ENCODE data around the gene ZMIZ1.
"Not testable (repeated sequence)": the region's sequence is repeated elsewhere in the genome, so short reads cannot be mapped to it uniquely, and the experiment has no call there.

ZMIZ1 gene

DNA sequence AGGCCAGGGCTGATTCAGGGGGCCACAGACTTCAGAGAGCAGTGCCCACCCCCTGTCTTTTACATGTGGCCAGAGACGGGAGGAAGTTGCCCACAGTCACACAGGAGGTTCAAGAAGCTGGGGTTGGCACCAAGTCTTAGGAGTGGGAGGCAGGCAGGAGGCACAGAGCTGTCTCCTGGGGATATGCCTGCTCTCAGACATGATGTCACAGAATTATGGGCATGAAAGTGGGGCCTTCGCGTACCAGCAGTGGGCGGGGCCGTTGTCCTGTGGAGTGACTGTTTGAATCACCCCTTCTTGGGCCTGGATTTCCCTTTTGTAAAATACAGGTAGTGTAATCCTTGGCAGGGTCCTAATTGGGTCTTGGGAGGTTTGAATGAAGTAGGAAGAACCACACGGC, 197.3 kb downstream of the ZMIZ1 start:
- no peak for DNase-seq (ENCODE audit: low read depth in 2 of 2)

GRCh38 chr10:79266543-79267312, 198.0 kb downstream of the ZMIZ1 start:
- no peak for DNase-seq (ENCODE audit: low read depth in 2 of 2)

- no peak for DNase-seq (ENCODE audit: low read depth in 2 of 2)
These were observed 198.7 kb downstream of the ZMIZ1 start for GRCh38 chr10:79267499-79267898.

GRCh38 chr10:79268161-79268601, 199.4 kb downstream of the ZMIZ1 start:
- no peak for DNase-seq (ENCODE audit: low read depth in 2 of 2)

DNA sequence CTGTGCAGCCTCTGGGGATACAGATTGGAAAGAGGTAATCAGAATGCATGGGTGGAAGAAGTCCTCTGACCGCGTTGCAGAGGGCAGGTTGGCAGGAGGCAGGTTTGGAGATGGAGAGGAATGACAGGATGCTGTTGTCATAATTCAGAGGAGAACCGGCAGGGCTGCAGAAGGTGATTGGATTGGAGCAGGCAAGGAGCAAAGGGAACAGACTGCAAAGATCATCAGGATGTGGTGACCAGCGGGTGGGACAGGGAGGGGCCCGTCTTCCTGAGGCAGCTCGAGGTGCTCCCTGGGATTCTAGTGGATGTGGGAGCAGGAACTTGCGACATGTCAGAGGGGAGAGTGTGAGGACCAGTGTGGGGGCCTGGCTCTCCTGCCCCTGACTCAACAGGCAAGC, 200.0 kb downstream of the ZMIZ1 start:
- DNase-seq (ENCODE audit: low read depth in 2 of 2): no peak

DNA sequence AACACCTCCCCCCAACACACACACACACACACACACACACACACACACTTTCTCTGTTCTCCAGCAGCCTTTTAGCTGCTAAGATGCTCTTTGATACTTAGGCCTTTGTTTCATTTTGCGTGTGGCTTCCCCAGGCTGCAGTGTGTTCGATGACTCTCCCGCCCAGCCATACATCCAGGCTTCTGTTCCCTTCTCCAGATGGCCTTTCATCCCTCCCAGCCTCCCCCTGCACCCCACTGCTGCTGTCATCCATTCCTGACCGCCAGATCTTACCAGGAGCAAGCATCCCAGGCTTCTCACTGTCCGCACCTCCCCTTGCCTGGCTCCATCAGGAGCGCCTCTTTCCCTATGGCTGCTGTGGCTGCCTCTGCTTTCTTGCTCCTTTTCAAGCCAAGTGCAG, 200.7 kb downstream of the ZMIZ1 start:
- DNase-seq (ENCODE audit: low read depth in 2 of 2): no peak

GRCh38 chr10:79269969-79270368, 201.2 kb downstream of the ZMIZ1 start:
- DNase-seq (ENCODE audit: low read depth in 2 of 2): no peak

DNA sequence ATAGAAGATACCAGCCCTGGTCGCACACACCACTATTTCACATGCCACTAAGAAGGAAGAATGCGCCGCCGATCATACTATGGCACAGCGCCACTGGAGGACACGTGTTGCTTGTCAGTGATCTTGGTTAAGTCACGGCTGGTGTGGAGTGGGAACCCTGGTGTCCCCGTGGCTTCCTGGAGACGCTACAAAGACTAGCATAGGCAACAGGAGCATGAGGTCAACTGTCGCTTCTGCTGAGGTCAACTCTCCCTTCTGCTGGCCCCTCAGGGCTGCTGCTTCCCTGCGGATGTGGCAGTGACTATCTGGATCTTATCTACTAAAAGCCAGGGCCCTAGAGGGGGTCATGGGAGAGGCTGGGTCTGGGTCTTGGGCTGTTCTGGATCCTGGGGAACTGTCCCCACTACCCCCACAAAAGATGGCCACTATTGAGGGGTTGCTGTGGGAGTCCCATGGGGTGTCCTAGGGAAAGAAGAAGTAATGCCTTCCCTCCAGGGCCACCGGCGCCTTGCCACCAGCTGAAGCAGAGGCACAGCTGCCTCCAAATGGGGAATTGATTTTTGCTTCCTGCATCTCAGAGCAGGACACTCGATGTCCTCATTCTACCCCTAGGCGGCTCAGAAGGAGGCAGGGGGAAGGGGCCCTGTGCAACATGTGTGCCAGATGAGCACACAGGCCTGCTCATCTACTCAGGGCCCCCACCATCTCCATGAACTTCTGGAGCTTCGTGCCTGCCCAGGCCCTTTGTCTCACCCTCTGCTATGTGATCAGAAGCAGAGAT, 201.9 kb downstream of the ZMIZ1 start:
- DNase-seq (ENCODE audit: low read depth in 2 of 2): no peak

GRCh38 chr10:79272353-79272752, 203.6 kb downstream of the ZMIZ1 start:
- no peak for DNase-seq (ENCODE audit: low read depth in 2 of 2)

- DNase-seq (ENCODE audit: low read depth in 2 of 2): no peak
These were observed 204.8 kb downstream of the ZMIZ1 start for GRCh38 chr10:79273604-79274003.

DNA sequence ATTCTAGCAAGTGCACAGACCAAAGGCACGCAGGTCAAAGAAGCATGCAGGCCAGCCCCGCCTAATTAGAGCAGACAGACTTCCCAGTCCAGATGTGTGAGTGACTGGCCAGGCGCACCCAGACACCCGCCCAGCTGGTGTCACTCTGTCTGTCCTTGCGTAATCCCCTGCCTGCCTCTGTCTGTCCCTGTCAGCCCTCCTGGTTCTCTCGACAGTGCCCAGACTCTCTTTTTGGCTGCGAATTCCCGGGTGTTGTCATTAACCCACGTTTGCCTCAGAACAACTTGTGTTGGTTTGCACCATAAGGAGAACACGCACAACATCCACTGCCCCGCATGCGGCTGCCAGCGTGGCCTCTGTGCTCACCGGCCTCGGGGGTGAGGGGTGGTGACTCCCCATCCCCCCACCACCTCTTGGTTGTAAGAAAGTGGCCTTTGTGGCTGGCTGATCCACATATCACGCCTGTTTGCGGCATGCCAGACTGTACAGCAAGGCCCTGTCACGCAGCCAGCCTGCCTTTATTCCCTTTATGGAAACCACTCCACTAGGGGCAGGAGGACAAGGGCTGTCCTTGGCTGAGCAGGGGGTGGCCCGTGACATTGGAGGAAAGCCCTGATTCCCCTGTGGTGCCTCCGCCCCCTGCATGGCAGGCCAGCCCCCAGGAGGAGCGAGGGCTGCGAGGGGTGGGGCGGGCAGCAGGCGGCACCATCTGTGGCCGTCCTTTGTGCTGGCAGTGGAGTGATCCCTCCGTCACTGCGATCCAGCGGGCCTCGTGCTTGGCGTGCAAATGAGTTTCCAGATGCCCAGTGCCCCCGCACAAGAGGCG, 205.7 kb downstream of the ZMIZ1 start:
- DNase-seq (ENCODE audit: low read depth in 2 of 2): no peak

DNA sequence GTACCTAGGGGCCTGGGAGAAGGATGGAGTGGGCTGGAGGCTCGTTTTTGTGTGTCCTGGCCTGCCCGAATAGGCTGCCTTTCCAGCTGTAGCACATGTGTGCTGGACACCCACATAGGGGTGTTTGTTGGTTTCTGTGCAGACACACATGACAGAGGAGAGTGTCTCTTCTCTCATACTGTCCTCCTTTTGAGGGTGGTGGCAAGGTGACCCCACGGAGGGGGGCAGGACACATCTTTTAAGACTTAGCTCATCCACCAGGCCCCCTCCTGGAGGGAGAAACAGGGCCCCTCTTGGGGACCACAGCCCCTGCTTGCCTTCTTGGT, 206.3 kb downstream of the ZMIZ1 start:
- no peak for DNase-seq (ENCODE audit: low read depth in 2 of 2)

DNA sequence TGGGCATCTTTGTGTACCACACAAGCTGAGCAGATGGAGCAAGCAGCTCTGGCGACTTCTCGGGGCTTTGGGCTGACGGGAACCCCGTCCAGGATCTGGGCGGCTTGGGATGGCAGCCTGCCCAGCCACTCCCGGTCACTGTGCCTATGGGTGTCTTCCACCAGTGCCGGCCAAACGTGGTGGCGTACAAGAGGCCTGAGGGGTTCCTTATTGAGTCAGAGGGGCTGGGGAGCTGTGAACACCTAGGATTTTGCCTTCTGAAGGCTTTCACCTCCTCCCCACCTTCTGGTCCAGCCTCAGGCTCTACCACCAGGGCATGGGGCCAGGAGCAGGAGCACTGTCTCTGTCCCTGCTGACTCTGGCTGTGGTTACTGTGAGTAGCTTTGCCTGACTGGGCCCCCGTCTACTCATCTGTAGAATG, 206.7 kb downstream of the ZMIZ1 start:
- DNase-seq (ENCODE audit: low read depth in 2 of 2): no peak

- no peak for DNase-seq (ENCODE audit: low read depth in 2 of 2)
These were observed 209.0 kb downstream of the ZMIZ1 start for GRCh38 chr10:79277579-79278269.

- DNase-seq (ENCODE audit: low read depth in 2 of 2): not testable (repeated sequence)
These were observed 210.3 kb downstream of the ZMIZ1 start for GRCh38 chr10:79279047-79279446.

DNA sequence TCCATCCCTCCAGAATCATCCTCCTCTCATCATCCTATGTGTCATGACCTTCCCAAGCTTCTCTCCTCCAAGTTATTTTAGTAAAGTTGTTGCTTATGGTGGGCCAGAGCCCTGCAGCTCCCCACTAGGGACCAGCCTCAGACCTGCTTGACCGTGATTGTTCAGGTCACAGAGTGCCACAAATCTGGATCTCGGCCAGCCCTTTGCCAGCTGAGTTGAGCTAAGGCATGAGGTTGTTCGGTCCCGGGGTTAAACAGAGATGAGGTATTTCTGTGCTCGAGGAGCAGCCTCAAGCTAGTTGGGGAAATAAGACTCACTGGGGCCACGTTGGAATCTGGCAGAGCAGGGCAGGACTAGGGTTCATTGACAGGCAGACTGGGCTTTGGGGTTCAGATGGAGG, 212.2 kb downstream of the ZMIZ1 start:
- DNase-seq (ENCODE audit: low read depth in 2 of 2): no peak

- no peak for DNase-seq (ENCODE audit: low read depth in 2 of 2)
These were observed 213.6 kb downstream of the ZMIZ1 start for GRCh38 chr10:79282388-79282787.

DNA sequence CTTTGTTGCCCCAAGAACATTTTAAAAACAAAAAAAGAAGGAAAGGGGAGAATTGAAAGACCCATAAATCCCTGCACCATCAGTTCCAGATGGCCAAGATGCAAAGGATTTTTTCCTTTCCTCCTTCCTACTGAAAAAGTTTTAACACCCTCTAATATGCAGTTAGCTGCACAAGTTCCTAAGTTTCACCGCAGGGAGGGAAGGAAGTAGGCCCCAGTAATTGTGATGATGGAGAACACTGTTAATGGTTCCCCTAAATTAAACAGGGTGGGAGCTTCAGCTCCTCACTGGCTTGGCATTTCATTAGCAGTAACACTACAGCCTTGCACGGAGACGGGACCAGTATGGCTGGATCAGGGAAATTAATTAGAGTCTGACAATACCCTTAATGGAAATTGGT, 214.8 kb downstream of the ZMIZ1 start:
- DNase-seq (ENCODE audit: low read depth in 2 of 2): no peak

GRCh38 chr10:79284158-79284871, 215.5 kb downstream of the ZMIZ1 start:
- no peak for DNase-seq (ENCODE audit: low read depth in 2 of 2)

DNA sequence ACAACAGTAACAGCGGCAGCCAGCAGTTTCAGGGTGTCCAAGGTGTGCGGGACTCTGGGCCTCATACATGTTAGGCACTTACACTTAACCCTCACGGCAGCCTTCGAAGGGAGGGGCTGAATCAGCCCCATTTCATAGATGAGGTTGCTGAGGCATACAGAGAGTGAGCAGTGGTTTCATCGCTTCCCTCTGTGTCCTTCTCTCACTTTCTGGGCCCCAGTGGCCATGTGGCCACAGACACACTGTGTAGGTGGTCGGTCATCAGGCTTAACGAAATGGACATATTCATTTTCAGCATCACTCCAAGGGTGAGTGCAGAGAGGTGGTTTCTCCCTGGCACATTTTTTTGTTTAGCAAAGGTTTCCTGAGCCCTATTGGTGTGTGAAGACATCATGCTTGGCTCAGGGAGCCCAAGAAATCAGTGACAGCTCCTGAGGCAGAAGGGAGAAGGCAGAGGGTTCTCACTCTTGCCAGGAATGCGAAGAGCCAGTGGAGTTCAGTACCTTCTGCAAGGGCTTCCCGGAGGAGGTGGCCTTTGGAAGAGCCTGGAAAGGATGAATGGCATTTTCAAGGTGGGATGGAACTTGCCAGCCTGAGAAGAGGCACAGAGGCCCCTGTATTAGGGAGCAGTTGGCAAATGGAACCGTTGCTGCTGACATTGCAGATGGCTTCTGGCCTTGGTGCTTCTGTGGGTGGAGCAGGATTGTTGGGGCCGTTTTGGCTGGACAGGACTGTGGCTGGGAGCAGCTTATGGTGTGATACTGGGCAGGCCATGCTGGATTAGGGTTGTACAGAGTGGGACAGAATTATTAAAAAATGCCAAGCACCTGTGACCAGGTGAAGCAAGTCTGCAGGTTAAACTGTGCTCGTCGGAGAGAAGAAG, 216.8 kb downstream of the ZMIZ1 start:
- DNase-seq (ENCODE audit: low read depth in 2 of 2): no peak

Data from stimulated activated CD8-positive, alpha-beta memory T cell treated with anti-CD3 and anti-CD28 coated beads, Interleukin-2, amount 100 ng/mL, for 1 hour (primary cell).